Measurements from ENCODE around the gene VWF. TPM values are rescaled to one million over a fixed set of nuclear protein-coding genes. Genes with fewer than 3 reads are reported as not detected.
A peak's percentile ranks its signal among the peaks of the same experiment; 100 is the strongest.

VWF gene
- total RNA-seq, 2 donors from 2014 or later, result 241 to 483 TPM

- ATAC-seq, result peak; percentile 11 to 38
- DNase-seq, result no peak
- intact Hi-C loops (cut with DNase I), result no loop called here
These were observed 40.1 kb downstream of the VWF start for GRCh38 chr12:6084261-6084968.

- ATAC-seq (no peak), DNase-seq (no peak)
- intact Hi-C loops (cut with DNase I), result no loop called here
These were observed 40.9 kb downstream of the VWF start for GRCh38 chr12:6083601-6084000.

- ATAC-seq (no peak), DNase-seq (no peak)
- intact Hi-C loops (cut with DNase I), result no loop called here
These were observed 41.9 kb downstream of the VWF start for GRCh38 chr12:6082613-6083012.

- DNase-seq (no peak), ATAC-seq (no peak)
- intact Hi-C loops (cut with DNase I), result no loop called here
These were observed 44.1 kb downstream of the VWF start for GRCh38 chr12:6080149-6081045.

GRCh38 chr12:6078398-6079096, 45.9 kb downstream of the VWF start:
- DNase-seq (no peak), ATAC-seq (no peak)
- intact Hi-C loops (cut with DNase I), result no loop called here

GRCh38 chr12:6077692-6078083, 46.8 kb downstream of the VWF start:
- no peak for DNase-seq
- intact Hi-C loops (cut with DNase I), result no loop called here
- no peak for ATAC-seq

- DNase-seq (no peak), ATAC-seq (no peak)
- intact Hi-C loops (cut with DNase I), result no loop called here
These were observed 47.4 kb downstream of the VWF start for GRCh38 chr12:6076776-6077691.

GRCh38 chr12:6076346-6076745, 48.1 kb downstream of the VWF start:
- ATAC-seq, result no peak
- intact Hi-C loops (cut with DNase I), result no loop called here

GRCh38 chr12:6074979-6075585, 49.4 kb downstream of the VWF start:
- DNase-seq (peak; percentile 62), ATAC-seq (peak; percentile 56 to 58)
- intact Hi-C loops (cut with DNase I), result no loop called here

More at GRCh38 chr12:6076346-6076745, 48.1 kb downstream of the VWF start:
- no peak for DNase-seq

GRCh38 chr12:6074427-6074826, 50.0 kb downstream of the VWF start:
- DNase-seq (no peak), ATAC-seq (no peak)
- intact Hi-C loops (cut with DNase I), result no loop called here

- intact Hi-C loops (cut with DNase I), result no loop called here
- DNase-seq (no peak), ATAC-seq (no peak)
These were observed 51.0 kb downstream of the VWF start for GRCh38 chr12:6073426-6073825.

- intact Hi-C loops (cut with DNase I), result no loop called here
- DNase-seq (no peak), ATAC-seq (no peak)
These were observed 52.1 kb downstream of the VWF start for GRCh38 chr12:6072302-6072752.

- intact Hi-C loops (cut with DNase I), result no loop called here
- DNase-seq (no peak), ATAC-seq (no peak)
These were observed 52.9 kb downstream of the VWF start for GRCh38 chr12:6071589-6071988.

GRCh38 chr12:6070472-6071257, 53.8 kb downstream of the VWF start:
- intact Hi-C loops (cut with DNase I), result no loop called here
- no peak for DNase-seq
- ATAC-seq, result no peak

- intact Hi-C loops (cut with DNase I), result loop anchor here in 1 of 2 donors (5.0 kb wide), 1 partner anchor 123 kb away; no protein-coding TSS in a partner anchor
- ATAC-seq (peak; percentile 31 to 72), DNase-seq (peak; percentile 58)
These were observed 54.9 kb downstream of the VWF start for GRCh38 chr12:6069437-6070093.

- intact Hi-C loops (cut with DNase I), result loop anchor here in 1 of 2 donors (5.0 kb wide), 1 partner anchor 124 kb away; no protein-coding TSS in a partner anchor
- DNase-seq (no peak), ATAC-seq (no peak)
These were observed 56.2 kb downstream of the VWF start for GRCh38 chr12:6068227-6068626.

Data from left cardiac atrium (tissue), 4 donors.